Nucleus accumbens (tissue), 56 donors: ENCODE data around the gene PLA2G2C.

ENCODE experiments used
- DNase-seq, 56 donors: peaks; one replicate each; lab custom pipeline; 2025; lab: John Stamatoyannopoulos, UW

Gene PLA2G2C

DNA sequence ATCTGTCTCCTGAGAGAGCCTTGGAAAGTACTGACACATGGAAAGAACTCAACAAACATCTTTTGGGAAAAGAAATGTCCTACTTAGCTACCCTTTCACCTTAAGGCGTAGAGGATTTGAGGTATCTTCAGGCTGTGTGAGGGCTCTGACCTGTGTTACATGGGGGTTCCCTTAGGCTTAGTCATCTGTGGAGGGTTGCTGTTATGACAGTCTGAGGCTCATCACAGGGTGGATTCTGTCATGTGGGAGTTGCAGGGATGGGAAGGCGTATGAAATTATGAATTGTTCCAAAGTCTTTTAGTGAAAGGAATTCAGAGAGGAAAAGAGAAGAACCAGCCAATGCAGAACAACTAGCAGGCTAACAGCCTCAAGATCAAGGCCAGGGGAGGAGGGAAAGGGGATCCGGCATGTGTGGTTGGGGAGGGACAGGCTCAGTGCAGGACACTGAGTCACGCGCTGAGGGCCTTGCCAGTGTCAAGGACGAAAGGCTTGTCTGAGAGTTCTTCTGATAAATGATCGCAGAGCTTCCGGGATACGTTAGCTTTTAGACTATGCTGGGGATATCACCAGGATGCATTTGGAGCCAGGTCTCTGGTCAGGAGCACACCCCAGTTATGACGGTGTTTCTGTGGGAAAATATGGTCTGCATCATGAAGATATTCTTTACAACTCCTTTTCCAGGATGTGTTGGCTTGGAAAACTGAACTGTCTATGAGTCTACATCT is 24.6 kb upstream of the PLA2G2C start:
- DNase-seq, result peak in 11 of 56 donors; percentile 3 to 64 (median 34)

- no peak for DNase-seq
These were observed 23.2 kb upstream of the PLA2G2C start for GRCh38 chr1:20209471-20209870.

- DNase-seq, result no peak
These were observed 21.2 kb upstream of the PLA2G2C start for GRCh38 chr1:20207546-20207945.

DNA sequence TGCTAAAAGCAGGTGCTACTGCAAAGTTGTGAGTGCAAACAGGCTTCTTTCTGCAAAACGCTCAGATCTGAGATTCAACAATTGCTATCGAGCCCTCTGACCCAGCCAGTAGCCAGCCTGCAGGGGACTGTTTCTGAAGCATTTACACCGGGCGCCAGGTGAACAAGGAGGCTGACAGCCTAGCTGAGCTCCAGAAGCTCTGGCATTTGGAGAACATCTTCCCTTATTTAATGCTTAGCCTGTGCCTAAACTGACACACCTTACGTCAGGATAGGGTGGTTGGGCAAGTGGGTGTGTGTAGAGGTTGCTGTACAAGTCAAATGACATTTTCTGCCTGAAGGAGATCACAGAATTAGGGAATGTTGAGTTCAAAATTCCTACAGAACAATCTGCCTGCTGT is 15.8 kb upstream of the PLA2G2C start:
- peak in 11 of 56 donors; percentile 8 to 48 (median 20) for DNase-seq

- DNase-seq, result no peak
These were observed 14.6 kb upstream of the PLA2G2C start for GRCh38 chr1:20200966-20201365.

- DNase-seq, result no peak
These were observed 13.5 kb upstream of the PLA2G2C start for GRCh38 chr1:20199840-20200239.

DNA sequence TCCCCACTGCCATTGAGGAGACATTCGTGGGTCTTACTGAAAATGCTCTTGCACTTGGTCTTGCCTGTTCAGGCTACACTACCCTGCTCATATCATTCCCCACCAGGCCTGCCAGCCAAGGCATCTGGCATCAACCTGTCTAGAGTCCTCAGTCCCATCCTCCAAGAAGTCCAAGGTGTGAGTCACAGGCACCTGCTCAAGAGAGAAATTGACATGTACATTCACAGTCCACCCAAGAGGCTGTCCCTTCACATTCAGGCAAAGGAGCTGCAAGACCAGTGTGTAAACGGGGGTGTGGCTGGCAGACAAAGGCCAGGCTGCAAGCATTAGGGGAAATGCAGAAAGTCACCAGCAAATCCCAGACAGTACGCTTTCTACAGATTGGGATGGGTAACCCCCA is 13.1 kb upstream of the PLA2G2C start:
- DNase-seq, result no peak

GRCh38 chr1:20198918-20199317 is 12.6 kb upstream of the PLA2G2C start:
- no peak for DNase-seq

GRCh38 chr1:20198296-20198695 is 12.0 kb upstream of the PLA2G2C start:
- no peak for DNase-seq

DNA sequence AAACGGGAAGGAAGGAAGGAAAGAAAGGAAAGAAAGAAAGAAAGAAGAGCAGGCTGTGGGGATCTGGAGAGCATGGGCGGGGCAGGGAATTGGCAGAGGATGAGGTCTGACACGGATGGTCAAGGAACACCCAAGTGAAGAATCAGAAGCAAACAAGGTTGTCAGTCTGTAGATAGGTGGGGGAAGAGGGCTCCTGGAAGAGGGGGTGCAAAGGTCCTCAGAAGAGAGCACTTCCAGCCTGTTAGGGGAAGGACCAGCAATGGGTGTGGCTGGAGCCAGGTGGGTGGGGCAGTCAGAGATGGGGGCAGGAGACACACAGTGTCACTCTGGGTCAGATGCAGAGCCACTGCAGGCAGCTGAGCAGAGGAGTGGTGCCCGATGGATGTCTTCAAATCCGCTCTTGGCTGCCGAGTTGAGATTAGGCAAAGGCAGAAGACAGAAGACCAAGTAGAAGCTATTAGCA is 11.0 kb upstream of the PLA2G2C start:
- no peak for DNase-seq

DNA sequence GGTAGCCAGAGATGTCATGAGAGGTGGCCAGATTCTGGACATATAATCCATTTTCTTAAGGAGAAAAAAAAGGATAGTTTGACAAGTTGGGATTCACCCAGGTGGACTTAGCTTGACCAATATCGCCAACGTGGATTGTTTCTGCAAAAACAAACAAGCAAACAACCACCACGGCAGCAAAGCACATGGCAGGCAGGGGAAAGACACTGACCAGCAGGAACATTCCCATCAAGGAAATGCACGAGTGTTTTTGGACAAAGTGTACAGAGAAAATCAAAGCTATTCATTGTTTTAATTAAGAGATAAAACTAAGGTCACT is 9.1 kb upstream of the PLA2G2C start:
- no peak for DNase-seq

GRCh38 chr1:20194757-20195461 is 8.6 kb upstream of the PLA2G2C start:
- peak in 28 of 56 donors; percentile 2 to 73 (median 26) for DNase-seq

DNA sequence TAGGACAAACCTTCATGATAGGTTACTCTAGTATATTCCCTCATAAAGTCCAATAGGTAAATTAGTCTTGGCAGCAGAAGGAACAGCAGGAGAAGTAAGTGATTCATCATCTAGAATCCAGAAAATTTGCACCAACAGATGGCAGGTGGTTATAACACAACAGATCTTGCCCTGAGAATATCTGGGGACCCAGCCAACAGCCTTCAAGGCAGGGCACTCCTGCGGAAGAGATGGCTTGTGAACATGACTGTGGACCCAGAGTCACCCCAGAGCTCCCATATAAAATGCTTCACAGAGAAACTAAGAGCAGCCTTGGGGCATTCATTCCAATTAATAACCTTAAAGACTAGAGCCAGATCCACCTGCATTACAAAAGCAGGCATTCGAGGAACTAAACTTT is 7.9 kb upstream of the PLA2G2C start:
- DNase-seq, result no peak

GRCh38 chr1:20192871-20193411 is 6.6 kb upstream of the PLA2G2C start:
- peak in 2 of 56 donors; percentile 20 to 28 for DNase-seq

DNA sequence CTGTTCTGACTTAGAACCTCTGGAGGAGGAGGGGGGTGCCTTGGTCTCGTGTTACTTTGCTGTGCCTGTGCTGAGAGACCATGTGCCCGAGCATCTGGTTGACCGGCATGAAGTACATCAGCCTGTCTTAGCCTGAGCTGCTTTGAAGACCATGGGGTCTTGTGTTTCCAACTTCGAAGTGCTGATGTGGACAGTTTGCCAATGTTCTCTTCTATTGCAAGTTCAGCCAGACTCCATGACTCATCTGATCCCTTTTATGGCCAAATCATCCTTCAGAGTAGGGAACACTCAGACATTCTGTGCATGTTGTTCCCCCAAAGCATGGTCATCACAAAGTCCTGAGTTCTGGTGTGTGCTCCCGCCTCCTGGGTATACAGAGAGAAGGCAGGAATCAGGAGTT is 6.0 kb upstream of the PLA2G2C start:
- DNase-seq, result no peak

DNA sequence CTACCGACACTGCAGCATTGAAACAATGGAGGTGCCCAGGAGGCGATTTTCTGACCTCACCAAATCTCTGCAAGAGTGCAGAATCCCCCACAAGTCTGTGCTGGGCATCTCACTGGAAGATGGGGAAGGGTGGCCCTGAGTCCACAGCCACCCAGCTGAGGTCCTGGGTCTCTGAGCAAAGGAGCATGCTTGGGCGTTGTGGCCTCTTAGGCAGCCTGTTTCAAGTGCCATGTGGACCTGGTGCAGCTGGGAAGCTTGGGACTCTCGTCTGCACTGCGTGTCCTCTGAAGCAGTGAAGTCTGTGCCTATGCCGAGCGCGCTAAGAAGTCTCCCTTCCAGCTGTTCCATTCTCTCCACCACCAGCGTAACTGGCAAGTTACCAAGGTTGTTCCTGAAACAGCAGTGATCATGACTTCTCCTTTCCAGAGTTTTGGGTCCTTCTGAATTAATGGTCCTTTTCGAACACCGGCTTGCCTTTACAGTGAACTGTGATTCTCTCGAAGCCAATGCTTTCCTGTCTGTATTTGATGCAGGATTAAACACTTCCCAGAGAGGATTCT is 5.0 kb upstream of the PLA2G2C start:
- peak in 1 of 56 donors; percentile 8 for DNase-seq

- DNase-seq, result no peak
These were observed 4.2 kb upstream of the PLA2G2C start for GRCh38 chr1:20190256-20191160.

GRCh38 chr1:20189664-20190063 is 3.3 kb upstream of the PLA2G2C start:
- no peak for DNase-seq

DNA sequence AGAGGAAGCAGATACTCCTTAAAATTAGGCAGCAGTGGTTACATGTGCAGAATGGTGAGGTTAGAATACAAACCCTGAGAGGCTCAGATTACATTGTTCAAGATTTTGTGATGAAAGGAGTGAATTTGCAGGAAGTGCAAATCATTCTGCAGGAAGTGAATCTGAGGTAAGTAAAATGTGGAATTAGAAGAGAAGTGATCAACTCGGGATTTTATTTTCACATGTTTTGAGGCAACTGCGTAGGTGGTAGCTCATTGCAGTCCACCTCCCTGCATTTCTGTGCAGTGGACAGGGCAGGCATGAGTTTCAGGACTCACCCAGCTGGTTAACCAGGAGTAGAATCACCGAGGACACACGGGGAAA is 2.1 kb upstream of the PLA2G2C start:
- DNase-seq, result no peak

DNA sequence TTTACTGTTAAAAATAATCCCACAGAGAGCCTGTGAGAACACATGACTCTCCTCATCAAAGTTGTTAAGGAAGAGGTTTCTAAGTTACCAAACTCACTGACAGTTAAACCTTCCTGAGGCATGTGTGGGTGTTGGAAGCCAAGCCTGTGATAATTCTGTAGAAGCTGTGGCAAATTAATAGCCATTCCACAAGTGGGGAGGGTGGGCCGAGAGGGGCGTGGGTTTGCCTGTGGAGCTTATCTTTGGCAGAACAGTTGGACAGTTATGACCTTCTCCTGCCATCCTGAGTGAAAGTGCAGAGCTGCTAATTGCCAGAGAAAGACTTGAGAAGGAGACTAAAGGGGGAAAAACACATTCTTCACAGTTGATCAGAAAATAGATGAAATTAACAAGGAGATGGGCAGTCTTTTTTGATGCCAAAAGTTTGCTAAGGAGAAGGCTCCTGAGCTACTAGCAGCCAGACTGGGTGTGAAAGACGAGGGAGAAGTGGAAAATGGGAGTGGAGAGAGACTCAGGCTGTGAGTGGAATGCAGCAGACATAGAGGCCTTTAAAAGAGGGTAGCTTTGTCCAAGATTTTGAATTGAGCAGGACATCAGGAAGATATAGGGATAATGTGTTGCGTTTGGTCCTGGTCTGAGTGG is 1.6 kb upstream of the PLA2G2C start:
- peak in 10 of 56 donors; percentile 4 to 70 (median 22) for DNase-seq
